ENCODE data around the gene CDK5RAP1.

Gene CDK5RAP1

DNA sequence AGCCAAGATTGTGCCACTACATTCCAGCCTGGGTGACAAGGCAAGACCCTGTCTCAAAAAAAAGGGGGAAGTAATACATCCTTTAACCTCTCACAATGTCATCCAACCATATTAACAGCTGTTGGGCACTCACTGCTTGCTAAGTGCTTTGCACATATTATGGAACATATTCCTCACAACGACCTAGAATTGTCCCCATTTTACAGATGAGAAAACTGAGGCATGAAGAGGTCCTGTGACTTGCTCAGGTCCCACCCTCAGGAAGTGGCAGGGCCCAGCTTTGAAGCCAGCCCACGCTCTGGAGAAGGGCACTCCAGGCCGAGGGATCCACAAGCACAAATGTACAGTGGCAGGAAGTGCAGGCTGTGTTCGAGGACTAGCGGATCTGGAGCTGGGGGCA is 85.0 kb downstream of the CDK5RAP1 start:
- no peaks in the 10 kb centered on the region for H3K4me1 ChIP-seq (ENCODE audit: control insufficient read depth, insufficient read depth, low read length)
- TF ChIP-seq ZNF140 (tag by site-specific recombination; IDR thresholded peaks at IDR 0.05) (no peak), ZNF610 (tag by site-specific recombination; IDR thresholded peaks at IDR 0.05; ENCODE audit: borderline replicate concordance) (no peak)
- POLR2A ChIA-PET = no interaction called here
- H3K36me3 ChIP-seq (ENCODE audit: control insufficient read depth in 2 of 2, insufficient read depth in 1 of 2, low read length in 2 of 2) = no peaks in the 10 kb centered on the region
- CTCF ChIA-PET = interaction anchor here (1.6 kb wide), 1 partner anchor 17 kb away, joined by 3 read pairs; no protein-coding TSS in a partner anchor
- no peak overlapping the region for H3K4me3 ChIP-seq (ENCODE audit: low read depth, low read length)
- no peaks in the 10 kb centered on the region for H3K9me3 ChIP-seq (ENCODE audit: control insufficient read depth, insufficient read depth, low read depth, low read length)
- H3K27ac ChIP-seq (ENCODE audit: extremely low read depth, low read depth, low read length) = no peak overlapping the region

DNA sequence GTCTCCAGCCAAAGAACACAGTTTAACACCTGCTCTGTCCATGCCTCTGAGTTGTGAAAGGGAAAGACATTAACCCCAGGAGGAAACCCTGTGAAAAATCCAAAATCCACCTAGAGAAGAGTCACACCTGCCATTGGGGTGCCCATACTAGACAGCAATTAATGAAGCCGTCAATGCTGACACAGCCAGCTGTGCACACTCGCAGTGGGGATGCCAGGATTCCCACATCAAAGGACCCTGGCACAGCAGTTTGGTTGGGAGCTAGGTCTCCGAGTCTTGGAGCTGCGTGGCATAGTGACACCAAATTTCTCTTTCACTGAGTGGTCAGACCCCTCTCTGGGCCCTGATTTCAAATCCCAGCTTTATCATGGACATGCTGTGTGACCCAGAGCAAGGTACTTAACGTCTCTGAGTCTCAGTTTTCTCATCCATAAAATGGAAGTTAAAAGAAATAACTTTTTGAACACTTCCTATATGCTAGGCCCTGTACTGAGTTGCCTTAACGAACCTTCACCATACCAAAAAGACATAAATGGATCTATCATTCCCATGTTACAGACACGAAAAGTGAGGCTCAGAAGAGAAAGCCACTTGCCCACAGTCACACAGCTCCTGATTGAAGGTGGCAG is 87.5 kb downstream of the CDK5RAP1 start:
- H3K4me1 ChIP-seq (ENCODE audit: control insufficient read depth, insufficient read depth, low read length) = no peaks in the 10 kb centered on the region

DNA sequence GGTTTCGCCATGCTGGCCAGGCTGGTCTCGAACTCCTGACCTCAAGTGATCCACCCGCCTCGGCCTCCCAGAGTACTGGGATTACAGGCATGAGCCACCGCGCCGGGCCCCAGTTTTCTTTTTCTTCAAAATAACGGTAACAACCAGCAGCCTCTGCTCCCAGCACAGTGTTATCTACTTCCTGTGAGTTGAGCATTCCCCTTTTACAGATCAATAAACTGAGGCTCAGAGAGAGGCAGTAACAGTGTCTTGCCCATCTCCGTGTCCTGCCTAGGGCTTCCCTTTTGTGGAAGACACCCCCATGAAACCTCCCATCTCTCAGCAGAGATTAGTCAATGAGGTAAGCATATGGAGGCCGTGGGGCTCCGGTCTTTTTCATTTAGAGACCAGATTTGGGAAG is 88.7 kb downstream of the CDK5RAP1 start:
- ChIA-PET POLR2A (no interaction called here), CTCF (no interaction called here)
- Histone ChIP-seq H3K9me3 (ENCODE audit: control insufficient read depth, insufficient read depth, low read depth, low read length) (no peaks in the 10 kb centered on the region), H3K27ac (ENCODE audit: extremely low read depth, low read depth, low read length) (no peak overlapping the region), H3K4me3 (ENCODE audit: low read depth, low read length) (no peak overlapping the region), H3K4me1 (ENCODE audit: control insufficient read depth, insufficient read depth, low read length) (no peaks in the 10 kb centered on the region), H3K36me3 (ENCODE audit: control insufficient read depth in 2 of 2, insufficient read depth in 1 of 2, low read length in 2 of 2) (no peaks in the 10 kb centered on the region)
- TF ChIP-seq, protein P1, sequence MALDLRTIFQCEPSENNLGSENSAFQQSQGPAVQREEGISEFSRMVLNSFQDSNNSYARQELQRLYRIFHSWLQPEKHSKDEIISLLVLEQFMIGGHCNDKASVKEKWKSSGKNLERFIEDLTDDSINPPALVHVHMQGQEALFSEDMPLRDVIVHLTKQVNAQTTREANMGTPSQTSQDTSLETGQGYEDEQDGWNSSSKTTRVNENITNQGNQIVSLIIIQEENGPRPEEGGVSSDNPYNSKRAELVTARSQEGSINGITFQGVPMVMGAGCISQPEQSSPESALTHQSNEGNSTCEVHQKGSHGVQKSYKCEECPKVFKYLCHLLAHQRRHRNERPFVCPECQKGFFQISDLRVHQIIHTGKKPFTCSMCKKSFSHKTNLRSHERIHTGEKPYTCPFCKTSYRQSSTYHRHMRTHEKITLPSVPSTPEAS (tag by site-specific recombination; IDR thresholded peaks at IDR 0.05) = no peak
- TF ChIP-seq ZNF138 (tag by site-specific recombination; IDR thresholded peaks at IDR 0.05; ENCODE audit: borderline replicate concordance) = no peak
- no peak for TF ChIP-seq ZNF174 (tag by site-specific recombination; IDR thresholded peaks at IDR 0.05)
- no peak for TF ChIP-seq ZSCAN16 (tag by site-specific recombination; IDR thresholded peaks at IDR 0.05)
- no peak for TF ChIP-seq ZNF677 (tag by site-specific recombination; IDR thresholded peaks at IDR 0.05)
- TF ChIP-seq, protein P2, sequence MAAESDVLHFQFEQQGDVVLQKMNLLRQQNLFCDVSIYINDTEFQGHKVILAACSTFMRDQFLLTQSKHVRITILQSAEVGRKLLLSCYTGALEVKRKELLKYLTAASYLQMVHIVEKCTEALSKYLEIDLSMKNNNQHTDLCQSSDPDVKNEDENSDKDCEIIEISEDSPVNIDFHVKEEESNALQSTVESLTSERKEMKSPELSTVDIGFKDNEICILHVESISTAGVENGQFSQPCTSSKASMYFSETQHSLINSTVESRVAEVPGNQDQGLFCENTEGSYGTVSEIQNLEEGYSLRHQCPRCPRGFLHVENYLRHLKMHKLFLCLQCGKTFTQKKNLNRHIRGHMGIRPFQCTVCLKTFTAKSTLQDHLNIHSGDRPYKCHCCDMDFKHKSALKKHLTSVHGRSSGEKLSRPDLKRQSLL (tag by site-specific recombination; IDR thresholded peaks at IDR 0.05) = no peak
- no peak for TF ChIP-seq ZNF670 (tag by site-specific recombination; IDR thresholded peaks at IDR 0.05; ENCODE audit: low read depth)
- no peak for TF ChIP-seq GFI1B (tag by site-specific recombination; IDR thresholded peaks at IDR 0.05)
- no peak for TF ChIP-seq ZNF843 (tag by site-specific recombination; IDR thresholded peaks at IDR 0.05)
- TF ChIP-seq ZNF776 (tag by site-specific recombination; IDR thresholded peaks at IDR 0.05; ENCODE audit: borderline replicate concordance) = no peak
- no peak for TF ChIP-seq ZNF423 (tag by site-specific recombination; IDR thresholded peaks at IDR 0.05)
- TF ChIP-seq, protein P3, sequence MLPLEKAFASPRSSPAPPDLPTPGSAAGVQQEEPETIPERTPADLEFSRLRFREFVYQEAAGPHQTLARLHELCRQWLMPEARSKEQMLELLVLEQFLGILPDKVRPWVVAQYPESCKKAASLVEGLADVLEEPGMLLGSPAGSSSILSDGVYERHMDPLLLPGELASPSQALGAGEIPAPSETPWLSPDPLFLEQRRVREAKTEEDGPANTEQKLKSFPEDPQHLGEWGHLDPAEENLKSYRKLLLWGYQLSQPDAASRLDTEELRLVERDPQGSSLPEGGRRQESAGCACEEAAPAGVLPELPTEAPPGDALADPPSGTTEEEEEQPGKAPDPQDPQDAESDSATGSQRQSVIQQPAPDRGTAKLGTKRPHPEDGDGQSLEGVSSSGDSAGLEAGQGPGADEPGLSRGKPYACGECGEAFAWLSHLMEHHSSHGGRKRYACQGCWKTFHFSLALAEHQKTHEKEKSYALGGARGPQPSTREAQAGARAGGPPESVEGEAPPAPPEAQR (tag by site-specific recombination; IDR thresholded peaks at IDR 0.05) = no peak
- no peak for TF ChIP-seq ZNF324 (tag by site-specific recombination; IDR thresholded peaks at IDR 0.05)

More for the DNA sequence above, 87.5 kb downstream of the CDK5RAP1 start:
- ChIA-PET POLR2A (no interaction called here), CTCF (interaction anchor here (0.7 to 1.0 kb wide), 2 partner anchors 21 to 51 kb away, joined by 4 read pairs; no protein-coding TSS in a partner anchor)
- Histone ChIP-seq H3K27ac (ENCODE audit: extremely low read depth, low read depth, low read length) (no peak overlapping the region), H3K36me3 (ENCODE audit: control insufficient read depth in 2 of 2, insufficient read depth in 1 of 2, low read length in 2 of 2) (no peaks in the 10 kb centered on the region), H3K9me3 (ENCODE audit: control insufficient read depth, insufficient read depth, low read depth, low read length) (no peaks in the 10 kb centered on the region), H3K4me3 (ENCODE audit: low read depth, low read length) (no peak overlapping the region)
- TF ChIP-seq ZNF112 (tag by site-specific recombination; IDR thresholded peaks at IDR 0.05) (no peak), TCF7L2 (IDR thresholded peaks at IDR 0.05; ENCODE audit: borderline replicate concordance, low read depth, low read length) (no peak), ZNF677 (tag by site-specific recombination; IDR thresholded peaks at IDR 0.05) (no peak), ZFP37 (tag by site-specific recombination; IDR thresholded peaks at IDR 0.05) (no peak)
